HepG2 (cell line): ENCODE data around the gene TRIM25. TPM values are rescaled to one million over a fixed set of nuclear protein-coding genes. Genes with fewer than 3 reads are reported as not detected.
A peak's percentile ranks its signal among the peaks of the same experiment; 100 is the strongest.

ENCODE experiments used
- ATF6 ChIP-seq: sonication (generic); formaldehyde crosslinking; conservative IDR thresholded peaks from 2 replicates; pipeline ENCODE4 v1.4.0; 2020; ENCODE audit warnings: missing genetic modification reagents
- CSRNP2 ChIP-seq: sonication (generic); formaldehyde crosslinking; conservative IDR thresholded peaks from 2 replicates; pipeline ENCODE4 v1.8.0; 2022; ENCODE audit warnings: low read depth, missing genetic modification reagents
- FOXA3 ChIP-seq: IDR thresholded peaks from 2 replicates; pipeline ENCODE4 v1.6.1; 2016; ENCODE audit warnings: missing genetic modification reagents, missing compliant biosample characterization
- GLI4 ChIP-seq: sonication (generic); formaldehyde crosslinking; IDR thresholded peaks from 2 replicates; pipeline ENCODE4 v1.5.1; 2020; ENCODE audit warnings: missing genetic modification reagents, mild to moderate bottlenecking, moderate library complexity, borderline replicate concordance
- HOXA9 ChIP-seq: sonication (generic); formaldehyde crosslinking; IDR thresholded peaks from 2 replicates; pipeline ENCODE4 v1.8.1; 2022; ENCODE audit warnings: missing genetic modification reagents, mild to moderate bottlenecking, moderate library complexity, borderline replicate concordance
- KAT2B ChIP-seq: fragments of 150-350 bp; IDR thresholded peaks from 2 replicates; pipeline ENCODE4 v1.6.1; 2014; ENCODE audit warnings: low read depth, low read length, borderline replicate concordance
- KMT2B ChIP-seq: IDR thresholded peaks from 2 replicates; pipeline ENCODE4 v1.6.1; 2016; ENCODE audit warnings: missing genetic modification reagents, missing compliant biosample characterization
- MXI1 ChIP-seq: IDR thresholded peaks from 3 replicates; pipeline ENCODE4 v1.6.1; 2012; ENCODE audit warnings: low read depth, low read length, inconsistent platforms, borderline replicate concordance
- NR1H2 ChIP-seq: sonication (generic); formaldehyde crosslinking; IDR thresholded peaks from 2 replicates; pipeline ENCODE4 v1.8.1; 2022; ENCODE audit warnings: low read depth, missing genetic modification reagents, borderline replicate concordance
- NR2F1 ChIP-seq, 2 experiments: fragments of 450-650 bp in 1 of 2; formaldehyde crosslinking in 1 of 2; IDR thresholded peaks; 2 replicates each; pipeline versions ENCODE4 v1.5.0 to v1.6.1; 2016 to 2020; ENCODE audit warnings: mild to moderate bottlenecking in 1 of 2, missing compliant biosample characterization in 1 of 2, missing genetic modification reagents in 1 of 2, moderate library complexity in 1 of 2
- NR2F2 ChIP-seq: IDR thresholded peaks from 2 replicates; pipeline ENCODE4 v1.6.1; 2012; ENCODE audit warnings: low read depth, inconsistent platforms, borderline replicate concordance
- PAX8 ChIP-seq: sonication (generic); formaldehyde crosslinking; IDR thresholded peaks from 2 replicates; pipeline ENCODE4 v1.8.0; 2022; ENCODE audit warnings: mild to moderate bottlenecking, missing genetic modification reagents, borderline replicate concordance
- PREB ChIP-seq: sonication (generic); formaldehyde crosslinking; IDR thresholded peaks from 2 replicates; pipeline ENCODE4 v1.4.0; 2020; ENCODE audit warnings: missing genetic modification reagents
- SIN3B ChIP-seq: fragments of 150-350 bp; IDR thresholded peaks from 2 replicates; pipeline ENCODE4 v1.6.1; 2014; ENCODE audit warnings: low read length
- SRSF1 ChIP-seq: fragments of 200-400 bp; formaldehyde crosslinking; optimal IDR thresholded peaks from 2 replicates; pipeline ENCODE3; 2017; ENCODE audit warnings: mild to moderate bottlenecking, low read depth, low read length, moderate library complexity
- TP53 ChIP-seq: sonication (generic); formaldehyde crosslinking; conservative IDR thresholded peaks from 2 replicates; pipeline ENCODE4 v1.4.0; 2020; ENCODE audit warnings: missing genetic modification reagents
- ZNF264 ChIP-seq: sonication (generic); formaldehyde crosslinking; IDR thresholded peaks from 2 replicates; pipeline ENCODE4 v1.4.0; 2020; ENCODE audit warnings: missing genetic modification reagents
- ZNF329 ChIP-seq: sonication (generic); formaldehyde crosslinking; IDR thresholded peaks from 2 replicates; pipeline ENCODE4 v1.9.0; 2021; ENCODE audit warnings: low read depth, mild to moderate bottlenecking, missing genetic modification reagents
- ZNF414 ChIP-seq: sonication (generic); formaldehyde crosslinking; IDR thresholded peaks from 2 replicates; pipeline ENCODE4 v1.5.0; 2020; ENCODE audit warnings: missing genetic modification reagents
- ZNF484 ChIP-seq: sonication (generic); formaldehyde crosslinking; IDR thresholded peaks from 2 replicates; pipeline ENCODE4 v1.5.1; 2020; ENCODE audit warnings: mild to moderate bottlenecking, low read depth, missing genetic modification reagents, borderline replicate concordance
- ZNF652 ChIP-seq: IDR thresholded peaks from 2 replicates; pipeline ENCODE4 v1.6.1; 2016; ENCODE audit warnings: low read depth, borderline replicate concordance
- ZNF773 ChIP-seq: sonication (generic); formaldehyde crosslinking; IDR thresholded peaks from 2 replicates; pipeline ENCODE4 v1.4.0; 2020; ENCODE audit warnings: missing genetic modification reagents, borderline replicate concordance
- ZNF850 ChIP-seq: sonication (generic); formaldehyde crosslinking; conservative IDR thresholded peaks from 2 replicates; pipeline ENCODE4 v1.9.0; 2021; ENCODE audit warnings: mild to moderate bottlenecking, missing genetic modification reagents
- ZSCAN20 ChIP-seq: sonication (generic); formaldehyde crosslinking; IDR thresholded peaks from 2 replicates; pipeline ENCODE4 v1.4.0; 2020; ENCODE audit warnings: missing genetic modification reagents, mild to moderate bottlenecking, borderline replicate concordance
- polyA plus RNA-seq, 8 experiments: library from polyadenylated mRNA; depleted of rRNA in 3 of 8; stranded (reverse) in 7 of 8; unstranded in 1 of 8; fragments of >200 nt; fragmentation: Illumina TruSeq in 4 of 8; extraction: Trizol in 4 of 8; gene quantifications; 2 replicates each; pipeline versions ENCODE4 v1.2.1 to v1.2.3, GENCODE V29; 2011 to 2016; ENCODE audit warnings: low read depth in 4 of 8, missing spikeins in 1 of 8, mixed read lengths in 1 of 8; ENCODE audit not compliant: insufficient read depth in 1 of 8
- total RNA-seq, 5 experiments: library from RNA; depleted of rRNA; stranded (reverse); fragments of >200 nt; fragmentation: Illumina TruSeq; extraction: Trizol; gene quantifications; 2 replicates each; pipeline ENCODE4 v1.2.3, GENCODE V29; 2016; ENCODE audit warnings: low read depth in 1 of 5

The TRIM25 gene
- total and polyA plus RNA-seq, 2 of the 13 experiments (the other 11 are each of a cell fraction or from before 2014, with no cell fraction given): 30.8 to 42.2 TPM

- TF ChIP-seq ZNF329 (CRISPR knock-in tag) (0 out of 2 replicates have a peak, but pooled peaks have one; percentile 67), KMT2B (CRISPR knock-in tag) (peak; percentile 95), ATF6 (CRISPR knock-in tag) (no peak; the same call in 1 of the 2 replicates), SIN3B (peak; percentile 71; the same call in 1 of the 2 replicates), ZNF414 (CRISPR knock-in tag) (no peak), GLI4 (CRISPR knock-in tag) (peak; percentile 84), MXI1 (peak; percentile 86; the same call in 1 of the 3 replicates), ZNF484 (CRISPR knock-in tag) (no peak), ZNF652 (CRISPR knock-in tag) (peak; percentile 36; the same call in 1 of the 2 replicates), ZSCAN20 (CRISPR knock-in tag) (no peak; the same call in 1 of the 2 replicates), NR2F2 (no peak), FOXA3 (CRISPR knock-in tag) (peak; percentile 68), ZNF773 (CRISPR knock-in tag) (peak; percentile 84; the same call in 1 of the 2 replicates), NR1H2 (CRISPR knock-in tag) (no peak), CSRNP2 (CRISPR knock-in tag) (no peak), PAX8 (CRISPR knock-in tag) (no peak), PREB (no peak), ZNF264 (peak; percentile 78; the same call in 1 of the 2 replicates), KAT2B (no peak), SRSF1 (peak; percentile 99), HOXA9 (CRISPR knock-in tag) (0 out of 2 replicates have a peak, but pooled peaks have one; percentile 56), TP53 (CRISPR knock-in tag) (peak; percentile 88), NR2F1 (CRISPR knock-in tag; IDR thresholded peaks at IDR 0.05) (peak in 1 of 2 experiments; percentile 56; a peak in 3 of 4 replicates), ZNF850 (0 out of 2 replicates have a peak, but pooled peaks have one; percentile 46)
Observed at GRCh38 chr17:56960596-56961538, 47.0 kb upstream of the TRIM25 start, which contains the start of gene COIL (continued).
